NB4 (cell line): ENCODE data around the gene USP11.
A peak's percentile ranks its signal among the peaks of the same experiment; 100 is the strongest.

Source experiments
- DNase-seq: peaks from one replicate; pipeline ENCODE4 v3.0.0; 2010; ENCODE audit warnings: low read depth
- H3K4me3 ChIP-seq: one replicate; pipeline ENCODE4 v1.5.1; 2011; ENCODE audit warnings: mild to moderate bottlenecking, low read depth, low read length, moderate library complexity
- MYC ChIP-seq: IDR thresholded peaks from 2 replicates; pipeline ENCODE4 v1.6.1; 2011; ENCODE audit warnings: low read depth, low read length
- POLR2A ChIP-seq: IDR thresholded peaks from 2 replicates; pipeline ENCODE4 v1.6.1; 2011; ENCODE audit warnings: mild to moderate bottlenecking; ENCODE audit not compliant: insufficient read length; ENCODE audit errors: extremely low read depth
- TF ChIP-seq, protein P1 (sequence below): IDR thresholded peaks from one replicate; pipeline ENCODE4 v1.5.1; 2012; ENCODE audit warnings: low read depth, low read length
- TF ChIP-seq, protein P2 (sequence below): IDR thresholded peaks from 2 replicates; pipeline ENCODE4 v1.6.1; 2011; ENCODE audit warnings: low read depth, low read length

The USP11 gene

DNA sequence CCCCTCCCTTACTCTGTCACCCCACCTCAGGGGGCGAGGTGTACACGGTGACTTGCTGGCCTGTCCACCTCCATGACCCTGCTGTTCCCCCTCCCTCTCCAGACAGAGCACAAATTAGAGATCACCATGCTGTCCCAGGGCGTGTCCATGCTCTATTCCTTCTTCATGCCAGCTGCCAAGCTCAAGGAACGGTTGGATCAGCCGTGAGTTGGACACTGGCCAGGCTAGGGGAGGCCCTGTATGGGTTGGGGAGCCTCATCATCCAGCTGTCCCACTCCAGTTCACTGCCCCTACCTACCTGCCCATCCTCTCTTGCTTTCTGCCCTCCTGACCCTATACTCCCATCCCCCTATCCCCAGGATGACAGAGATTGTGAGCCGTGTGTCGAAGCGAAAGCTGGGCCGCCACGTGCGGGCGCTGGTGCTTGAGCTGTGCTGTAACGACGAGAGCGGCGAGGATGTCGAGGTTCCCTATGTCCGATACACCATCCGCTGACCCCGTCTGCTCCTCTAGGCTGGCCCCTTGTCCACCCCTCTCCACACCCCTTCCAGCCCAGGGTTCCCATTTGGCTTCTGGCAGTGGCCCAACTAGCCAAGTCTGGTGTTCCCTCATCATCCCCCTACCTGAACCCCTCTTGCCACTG, 18.3 kb upstream of the USP11 start:
- TF ChIP-seq POLR2A (no peak), MYC (no peak)
- TF ChIP-seq, protein P1, sequence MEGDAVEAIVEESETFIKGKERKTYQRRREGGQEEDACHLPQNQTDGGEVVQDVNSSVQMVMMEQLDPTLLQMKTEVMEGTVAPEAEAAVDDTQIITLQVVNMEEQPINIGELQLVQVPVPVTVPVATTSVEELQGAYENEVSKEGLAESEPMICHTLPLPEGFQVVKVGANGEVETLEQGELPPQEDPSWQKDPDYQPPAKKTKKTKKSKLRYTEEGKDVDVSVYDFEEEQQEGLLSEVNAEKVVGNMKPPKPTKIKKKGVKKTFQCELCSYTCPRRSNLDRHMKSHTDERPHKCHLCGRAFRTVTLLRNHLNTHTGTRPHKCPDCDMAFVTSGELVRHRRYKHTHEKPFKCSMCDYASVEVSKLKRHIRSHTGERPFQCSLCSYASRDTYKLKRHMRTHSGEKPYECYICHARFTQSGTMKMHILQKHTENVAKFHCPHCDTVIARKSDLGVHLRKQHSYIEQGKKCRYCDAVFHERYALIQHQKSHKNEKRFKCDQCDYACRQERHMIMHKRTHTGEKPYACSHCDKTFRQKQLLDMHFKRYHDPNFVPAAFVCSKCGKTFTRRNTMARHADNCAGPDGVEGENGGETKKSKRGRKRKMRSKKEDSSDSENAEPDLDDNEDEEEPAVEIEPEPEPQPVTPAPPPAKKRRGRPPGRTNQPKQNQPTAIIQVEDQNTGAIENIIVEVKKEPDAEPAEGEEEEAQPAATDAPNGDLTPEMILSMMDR, result no peak
- TF ChIP-seq, protein P2, sequence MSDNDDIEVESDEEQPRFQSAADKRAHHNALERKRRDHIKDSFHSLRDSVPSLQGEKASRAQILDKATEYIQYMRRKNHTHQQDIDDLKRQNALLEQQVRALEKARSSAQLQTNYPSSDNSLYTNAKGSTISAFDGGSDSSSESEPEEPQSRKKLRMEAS, result no peak
- DNase-seq, result no peak
- no peak overlapping the region for H3K4me3 ChIP-seq

GRCh38 chrX:47215291-47215900, 17.4 kb upstream of the USP11 start:
- TF ChIP-seq, protein P2, result no peak
- TF ChIP-seq, protein P1, result no peak
- TF ChIP-seq MYC (no peak), POLR2A (no peak)
- DNase-seq, result no peak
- H3K4me3 ChIP-seq, result no peak overlapping the region

- no peak overlapping the region for H3K4me3 ChIP-seq
- TF ChIP-seq POLR2A (no peak), MYC (no peak)
- TF ChIP-seq, protein P2, result no peak
- TF ChIP-seq, protein P1, result no peak
- no peak for DNase-seq
These were observed 16.4 kb upstream of the USP11 start for GRCh38 chrX:47216393-47216925.

DNA sequence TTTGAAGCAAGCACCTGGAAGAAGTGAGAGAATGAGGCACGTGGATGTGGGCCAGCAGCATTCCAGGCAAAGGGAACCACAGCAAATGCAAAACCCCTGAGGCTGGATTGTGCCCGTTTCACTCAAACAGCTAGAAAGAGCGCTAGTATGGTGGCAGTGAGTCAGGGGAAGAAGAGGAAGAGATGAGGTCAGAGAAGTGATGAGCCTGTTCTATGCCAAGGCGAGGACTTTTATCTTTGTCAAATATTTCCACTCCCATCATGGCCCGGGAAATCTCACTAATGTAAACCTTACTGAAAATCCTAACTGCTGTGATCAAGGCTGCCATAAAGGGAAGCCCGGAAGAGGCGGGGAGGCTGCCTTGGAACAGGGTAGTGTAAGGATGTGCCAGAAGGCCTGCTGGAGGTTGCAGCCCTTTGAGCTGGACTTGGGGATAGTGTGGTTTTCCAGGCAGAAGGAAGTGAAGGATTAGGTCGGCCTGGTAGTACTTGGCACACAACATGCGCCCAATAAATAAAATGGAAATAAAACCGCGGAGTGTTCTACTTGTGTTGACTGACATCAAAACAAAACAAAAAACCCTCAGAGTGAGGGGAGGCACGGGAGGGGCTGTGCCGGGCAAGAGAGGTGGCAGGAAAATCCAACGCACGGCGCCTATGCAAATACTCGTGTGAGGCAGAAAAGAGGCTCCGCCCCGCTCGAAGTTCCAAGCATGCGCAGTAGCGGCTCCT, 15.5 kb upstream of the USP11 start:
- H3K4me3 ChIP-seq, result peak overlapping the region; percentile 34
- peak; percentile 43 for DNase-seq
- TF ChIP-seq, protein P2, result no peak
- no peak for TF ChIP-seq MYC
- TF ChIP-seq, protein P1, result no peak
- TF ChIP-seq POLR2A, result peak; percentile 20

GRCh38 chrX:47217852-47218279, 14.9 kb upstream of the USP11 start:
- peak; percentile 97 for DNase-seq
- H3K4me3 ChIP-seq, result peak overlapping the region; percentile 85
- TF ChIP-seq, protein P1, result no peak
- TF ChIP-seq POLR2A, result no peak
- TF ChIP-seq, protein P2, result peak; percentile 63
- TF ChIP-seq MYC, result peak; percentile 72
